HEK293 (cell line): ENCODE results near the gene LINC00237.

Experiments
- CTCF ChIA-PET: fragments of 350-600 bp; formaldehyde crosslinking; extraction: SDS; loops from one replicate; lab custom pipeline; 2021; ENCODE audit warnings: antibody characterized with exemption; lab: Yijun Ruan, JAX
- POLR2A ChIA-PET: fragments of 300-600 bp; formaldehyde crosslinking; extraction: SDS; loops from one replicate; lab custom pipeline; 2020; ENCODE audit warnings: antibody characterized with exemption, inconsistent platforms; lab: Yijun Ruan, JAX
- H3K27ac ChIP-seq: fragments of 200-500 bp; sonication (Bioruptor generic); 2 replicates; pipeline ENCODE4 v1.5.1; 2014; ENCODE audit warnings: low read depth, low read length, control low read depth, inconsistent platforms; ENCODE audit errors: extremely low read depth
- H3K36me3 ChIP-seq, 2 experiments: fragments of 200-500 bp in 1 of 2; sonication (Bioruptor generic) in 1 of 2; 1 replicate in 1 of 2; 2 replicates in 1 of 2; pipeline ENCODE4 v1.5.1; 2014 to 2017; ENCODE audit warnings: inconsistent platforms in 2 of 2, low read length in 2 of 2; ENCODE audit not compliant: control insufficient read depth in 2 of 2, insufficient read depth in 1 of 2
- H3K4me1 ChIP-seq: fragments of 200-500 bp; sonication (Bioruptor generic); 2 replicates; pipeline ENCODE4 v1.5.1; 2014; ENCODE audit warnings: mild to moderate bottlenecking, low read length, inconsistent platforms; ENCODE audit not compliant: control insufficient read depth, insufficient read depth
- H3K4me3 ChIP-seq: 2 replicates; pipeline ENCODE4 v1.5.1; 2011; ENCODE audit warnings: low read depth, mild to moderate bottlenecking, control low read depth, low read length, moderate library complexity
- H3K9me3 ChIP-seq: fragments of 200-500 bp; sonication (Bioruptor generic); 2 replicates; pipeline ENCODE4 v1.5.1; 2014; ENCODE audit warnings: low read depth, low read length, inconsistent platforms; ENCODE audit not compliant: control insufficient read depth, insufficient read depth
- BCL11B ChIP-seq: fragments of 450-650 bp; formaldehyde crosslinking; IDR thresholded peaks from 2 replicates; pipeline ENCODE4 v1.5.1; 2016; ENCODE audit warnings: low read depth, missing biosample characterization, missing genetic modification characterization
- FEZF1 ChIP-seq: fragments of 450-650 bp; formaldehyde crosslinking; IDR thresholded peaks from 2 replicates; pipeline ENCODE4 v1.5.1; 2016; ENCODE audit warnings: missing biosample characterization, missing genetic modification characterization
- KLF1 ChIP-seq: fragments of 450-650 bp; formaldehyde crosslinking; IDR thresholded peaks from 2 replicates; pipeline ENCODE4 v1.5.1; 2016; ENCODE audit warnings: missing biosample characterization, missing genetic modification characterization
- SALL2 ChIP-seq: fragments of 450-650 bp; formaldehyde crosslinking; IDR thresholded peaks from 2 replicates; pipeline ENCODE4 v1.5.0; 2017; ENCODE audit warnings: missing biosample characterization, mild to moderate bottlenecking, missing genetic modification characterization, borderline replicate concordance
- ZBTB7A ChIP-seq: fragments of 450-650 bp; formaldehyde crosslinking; IDR thresholded peaks from 2 replicates; pipeline ENCODE4 v1.5.1; 2016; ENCODE audit warnings: low read depth, missing biosample characterization, missing genetic modification characterization
- ZIC2 ChIP-seq: fragments of 450-650 bp; formaldehyde crosslinking; IDR thresholded peaks from 2 replicates; pipeline ENCODE4 v1.5.1; 2016; ENCODE audit warnings: missing biosample characterization, missing genetic modification characterization
- ZNF114 ChIP-seq: fragments of 450-650 bp; formaldehyde crosslinking; IDR thresholded peaks from 2 replicates; pipeline ENCODE4 v1.5.0; 2017; ENCODE audit warnings: missing biosample characterization, missing genetic modification characterization
- ZNF23 ChIP-seq: fragments of 450-650 bp; formaldehyde crosslinking; IDR thresholded peaks from 2 replicates; pipeline ENCODE4 v1.5.1; 2016; ENCODE audit warnings: missing biosample characterization, missing genetic modification characterization, borderline replicate concordance
- ZNF280C ChIP-seq: fragments of 450-650 bp; formaldehyde crosslinking; IDR thresholded peaks from 2 replicates; pipeline ENCODE4 v1.5.1; 2016; ENCODE audit warnings: missing biosample characterization, missing genetic modification characterization
- ZNF292 ChIP-seq: fragments of 450-650 bp; formaldehyde crosslinking; IDR thresholded peaks from 2 replicates; pipeline ENCODE4 v1.5.1; 2016; ENCODE audit warnings: low read depth, missing biosample characterization, missing genetic modification characterization, borderline replicate concordance
- ZNF426 ChIP-seq: fragments of 450-650 bp; formaldehyde crosslinking; IDR thresholded peaks from 2 replicates; pipeline ENCODE4 v1.5.1; 2017; ENCODE audit warnings: missing biosample characterization, missing genetic modification characterization, mild to moderate bottlenecking, inconsistent platforms, moderate library complexity
- ZNF433 ChIP-seq: fragments of 450-650 bp; formaldehyde crosslinking; IDR thresholded peaks from 2 replicates; pipeline ENCODE4 v1.5.1; 2016; ENCODE audit warnings: missing biosample characterization, missing genetic modification characterization, low read depth
- ZNF449 ChIP-seq: fragments of 450-650 bp; formaldehyde crosslinking; IDR thresholded peaks from 2 replicates; pipeline ENCODE4 v1.5.1; 2017; ENCODE audit warnings: missing biosample characterization, mild to moderate bottlenecking, missing genetic modification characterization, moderate library complexity
- ZNF473 ChIP-seq: fragments of 450-650 bp; formaldehyde crosslinking; IDR thresholded peaks from 2 replicates; pipeline ENCODE4 v1.5.1; 2017; ENCODE audit warnings: missing biosample characterization, missing genetic modification characterization
- ZNF518A ChIP-seq: fragments of 450-650 bp; formaldehyde crosslinking; conservative IDR thresholded peaks from 2 replicates; pipeline ENCODE4 v1.5.1; 2016; ENCODE audit warnings: low read depth, missing biosample characterization, missing genetic modification characterization
- ZNF555 ChIP-seq: fragments of 450-650 bp; formaldehyde crosslinking; conservative IDR thresholded peaks from 2 replicates; pipeline ENCODE4 v1.5.1; 2017; ENCODE audit warnings: missing biosample characterization, mild to moderate bottlenecking, missing genetic modification characterization, inconsistent platforms
- ZNF629 ChIP-seq: fragments of 450-650 bp; formaldehyde crosslinking; IDR thresholded peaks from 2 replicates; pipeline ENCODE4 v1.5.1; 2017; ENCODE audit warnings: missing biosample characterization, missing genetic modification characterization
- ZNF701 ChIP-seq: fragments of 450-650 bp; formaldehyde crosslinking; IDR thresholded peaks from 2 replicates; pipeline ENCODE4 v1.5.1; 2016; ENCODE audit warnings: missing biosample characterization, missing genetic modification characterization
- ZNF837 ChIP-seq: fragments of 450-650 bp; formaldehyde crosslinking; IDR thresholded peaks from 2 replicates; pipeline ENCODE4 v1.5.1; 2016; ENCODE audit warnings: missing biosample characterization, missing genetic modification characterization
- ZXDB ChIP-seq: fragments of 450-650 bp; formaldehyde crosslinking; IDR thresholded peaks from 2 replicates; pipeline ENCODE4 v1.5.1; 2016; ENCODE audit warnings: missing biosample characterization, missing genetic modification characterization
- TF ChIP-seq, protein P1 (sequence below): fragments of 450-650 bp; formaldehyde crosslinking; IDR thresholded peaks from 2 replicates; pipeline ENCODE4 v1.5.1; 2016; ENCODE audit warnings: missing biosample characterization, missing genetic modification characterization
- TF ChIP-seq, protein P2 (sequence below): fragments of 450-650 bp; formaldehyde crosslinking; IDR thresholded peaks from 2 replicates; pipeline ENCODE4 v1.5.1; 2017; ENCODE audit warnings: missing biosample characterization, missing genetic modification characterization

Gene LINC00237

GRCh38 chr20:21118782-21119181, 12.6 kb upstream of the LINC00237 start:
- ChIA-PET CTCF (interaction anchor here (0.8 kb wide), 1 partner anchor 70 kb away, joined by 5 read pairs; no protein-coding TSS in a partner anchor), POLR2A (no interaction called here)
- no peak for TF ChIP-seq ZNF280C
- TF ChIP-seq ZBTB7A (tag by site-specific recombination), result no peak
- TF ChIP-seq ZNF114, result no peak
- no peak for TF ChIP-seq ZNF701 (tag by site-specific recombination)
- TF ChIP-seq BCL11B (tag by site-specific recombination), result no peak
- TF ChIP-seq ZNF433 (tag by site-specific recombination), result no peak
- TF ChIP-seq ZXDB (tag by site-specific recombination), result no peak
- no peak for TF ChIP-seq ZNF629 (tag by site-specific recombination)
- Histone ChIP-seq H3K9me3 (no peaks in the 10 kb centered on the region), H3K27ac (no peak overlapping the region), H3K4me1 (no peaks in the 10 kb centered on the region), H3K36me3 (no peaks in the 10 kb centered on the region), H3K4me3 (no peak overlapping the region)

- CTCF ChIA-PET, result interaction anchor here (0.8 kb wide), 1 partner anchor 70 kb away, joined by 5 read pairs; no protein-coding TSS in a partner anchor
- Histone ChIP-seq H3K4me1 (no peaks in the 10 kb centered on the region), H3K36me3 (no peaks in the 10 kb centered on the region), H3K27ac (no peak overlapping the region), H3K9me3 (no peaks in the 10 kb centered on the region), H3K4me3 (no peak overlapping the region)
- POLR2A ChIA-PET, result no interaction called here
- TF ChIP-seq, protein P1, sequence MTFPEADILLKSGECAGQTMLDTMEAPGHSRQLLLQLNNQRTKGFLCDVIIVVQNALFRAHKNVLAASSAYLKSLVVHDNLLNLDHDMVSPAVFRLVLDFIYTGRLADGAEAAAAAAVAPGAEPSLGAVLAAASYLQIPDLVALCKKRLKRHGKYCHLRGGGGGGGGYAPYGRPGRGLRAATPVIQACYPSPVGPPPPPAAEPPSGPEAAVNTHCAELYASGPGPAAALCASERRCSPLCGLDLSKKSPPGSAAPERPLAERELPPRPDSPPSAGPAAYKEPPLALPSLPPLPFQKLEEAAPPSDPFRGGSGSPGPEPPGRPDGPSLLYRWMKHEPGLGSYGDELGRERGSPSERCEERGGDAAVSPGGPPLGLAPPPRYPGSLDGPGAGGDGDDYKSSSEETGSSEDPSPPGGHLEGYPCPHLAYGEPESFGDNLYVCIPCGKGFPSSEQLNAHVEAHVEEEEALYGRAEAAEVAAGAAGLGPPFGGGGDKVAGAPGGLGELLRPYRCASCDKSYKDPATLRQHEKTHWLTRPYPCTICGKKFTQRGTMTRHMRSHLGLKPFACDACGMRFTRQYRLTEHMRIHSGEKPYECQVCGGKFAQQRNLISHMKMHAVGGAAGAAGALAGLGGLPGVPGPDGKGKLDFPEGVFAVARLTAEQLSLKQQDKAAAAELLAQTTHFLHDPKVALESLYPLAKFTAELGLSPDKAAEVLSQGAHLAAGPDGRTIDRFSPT (tag by site-specific recombination), result no peak
- no peak for TF ChIP-seq ZNF555 (tag by site-specific recombination)
- no peak for TF ChIP-seq KLF1
- TF ChIP-seq ZNF449 (tag by site-specific recombination), result no peak
- no peak for TF ChIP-seq ZNF292
- no peak for TF ChIP-seq SALL2
- TF ChIP-seq, protein P2, sequence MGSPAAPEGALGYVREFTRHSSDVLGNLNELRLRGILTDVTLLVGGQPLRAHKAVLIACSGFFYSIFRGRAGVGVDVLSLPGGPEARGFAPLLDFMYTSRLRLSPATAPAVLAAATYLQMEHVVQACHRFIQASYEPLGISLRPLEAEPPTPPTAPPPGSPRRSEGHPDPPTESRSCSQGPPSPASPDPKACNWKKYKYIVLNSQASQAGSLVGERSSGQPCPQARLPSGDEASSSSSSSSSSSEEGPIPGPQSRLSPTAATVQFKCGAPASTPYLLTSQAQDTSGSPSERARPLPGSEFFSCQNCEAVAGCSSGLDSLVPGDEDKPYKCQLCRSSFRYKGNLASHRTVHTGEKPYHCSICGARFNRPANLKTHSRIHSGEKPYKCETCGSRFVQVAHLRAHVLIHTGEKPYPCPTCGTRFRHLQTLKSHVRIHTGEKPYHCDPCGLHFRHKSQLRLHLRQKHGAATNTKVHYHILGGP (tag by site-specific recombination), result no peak
- TF ChIP-seq ZIC2 (tag by site-specific recombination), result no peak
- TF ChIP-seq ZNF23 (tag by site-specific recombination), result no peak
- no peak for TF ChIP-seq ZNF473 (tag by site-specific recombination)
- TF ChIP-seq ZNF518A (tag by site-specific recombination), result no peak
- TF ChIP-seq FEZF1, result no peak
- no peak for TF ChIP-seq ZNF426 (tag by site-specific recombination)
- TF ChIP-seq ZNF837 (tag by site-specific recombination), result no peak
Measured at GRCh38 chr20:21118138-21118537, 12.0 kb upstream of the LINC00237 start.
